OCI-LY3 (cell line): ENCODE data around the gene PALLD.

ENCODE experiments used
- EZH2phosphoT487 ChIP-seq: fragments of 200-600 bp; shearing (Covaris generic); IDR thresholded peaks from 2 replicates; pipeline ENCODE4 v1.6.1; 2018; ENCODE audit warnings: antibody characterized with exemption, mixed run types, low read depth
- TF ChIP-seq, protein P1 (sequence below): fragments of 200-600, 300-600 bp; sonication (generic); IDR thresholded peaks from 2 replicates; pipeline ENCODE4 v1.5.1; 2014; ENCODE audit warnings: antibody characterized with exemption, low read length, low read depth

DNA sequence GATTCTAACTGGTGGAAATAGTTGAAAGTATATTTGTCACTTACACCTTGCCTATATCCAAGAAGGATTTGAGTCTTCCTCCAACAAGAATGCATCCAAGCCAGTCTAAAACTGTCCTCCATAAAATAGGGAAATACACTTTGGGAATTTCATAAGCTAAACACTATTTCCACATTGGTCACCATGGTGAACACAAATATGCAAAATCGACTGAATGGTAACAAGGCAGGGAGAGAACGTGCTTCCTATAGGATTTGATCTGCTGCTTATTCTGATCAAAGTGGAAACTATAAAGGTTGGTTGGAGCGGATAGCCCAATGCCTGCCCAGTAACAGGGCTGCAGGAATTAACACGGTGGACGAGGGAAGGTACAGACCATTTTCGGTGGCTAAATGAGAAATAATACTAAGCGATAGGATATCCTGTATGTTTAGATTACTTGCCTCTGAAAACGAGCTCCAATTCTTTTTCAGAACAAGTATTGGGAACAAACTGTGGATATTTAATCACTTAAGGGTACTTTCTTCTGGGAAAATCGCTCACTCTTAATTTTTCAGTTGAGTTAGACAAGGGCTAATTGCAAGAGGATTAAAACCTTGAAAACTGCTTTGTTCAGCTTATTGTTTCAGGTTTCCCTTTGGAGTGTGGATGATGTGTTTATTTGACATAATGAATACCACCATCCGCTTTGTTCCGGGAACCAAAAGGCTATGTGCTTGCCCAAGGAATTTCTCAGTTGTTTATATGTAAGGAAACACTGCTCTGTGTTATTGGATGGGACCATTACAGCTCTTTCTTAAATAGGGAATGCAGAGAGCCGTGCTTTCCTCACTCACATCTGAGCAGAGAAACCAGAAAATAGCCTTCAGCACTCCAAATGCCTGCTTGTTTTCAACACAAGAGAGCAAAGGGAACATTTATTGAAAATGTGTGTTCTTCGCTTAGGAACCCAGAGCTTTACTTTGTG is 318.8 kb downstream of the PALLD start:
- TF ChIP-seq, protein P1, sequence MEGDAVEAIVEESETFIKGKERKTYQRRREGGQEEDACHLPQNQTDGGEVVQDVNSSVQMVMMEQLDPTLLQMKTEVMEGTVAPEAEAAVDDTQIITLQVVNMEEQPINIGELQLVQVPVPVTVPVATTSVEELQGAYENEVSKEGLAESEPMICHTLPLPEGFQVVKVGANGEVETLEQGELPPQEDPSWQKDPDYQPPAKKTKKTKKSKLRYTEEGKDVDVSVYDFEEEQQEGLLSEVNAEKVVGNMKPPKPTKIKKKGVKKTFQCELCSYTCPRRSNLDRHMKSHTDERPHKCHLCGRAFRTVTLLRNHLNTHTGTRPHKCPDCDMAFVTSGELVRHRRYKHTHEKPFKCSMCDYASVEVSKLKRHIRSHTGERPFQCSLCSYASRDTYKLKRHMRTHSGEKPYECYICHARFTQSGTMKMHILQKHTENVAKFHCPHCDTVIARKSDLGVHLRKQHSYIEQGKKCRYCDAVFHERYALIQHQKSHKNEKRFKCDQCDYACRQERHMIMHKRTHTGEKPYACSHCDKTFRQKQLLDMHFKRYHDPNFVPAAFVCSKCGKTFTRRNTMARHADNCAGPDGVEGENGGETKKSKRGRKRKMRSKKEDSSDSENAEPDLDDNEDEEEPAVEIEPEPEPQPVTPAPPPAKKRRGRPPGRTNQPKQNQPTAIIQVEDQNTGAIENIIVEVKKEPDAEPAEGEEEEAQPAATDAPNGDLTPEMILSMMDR, result no peak
- no peak for TF ChIP-seq EZH2phosphoT487
